GM21423 (cell line): ENCODE measurements around the gene NEDD4L.
A peak's percentile ranks its signal among the peaks of the same experiment; 100 is the strongest.
"Not testable (repeated sequence)": the region's sequence is repeated elsewhere in the genome, so short reads cannot be mapped to it uniquely, and the experiment has no call there.

Experiments
- ATAC-seq: cut with Tn5 transposase; IDR thresholded peaks from one replicate; pipeline ENCODE4 v1.9.1; 2021; ENCODE audit warnings: mild to moderate bottlenecking, moderate library complexity; ENCODE audit not compliant: unreplicated experiment

NEDD4L gene

GRCh38 chr18:58026395-58026794, 17.6 kb upstream of the NEDD4L start:
- no peak for ATAC-seq

GRCh38 chr18:58026857-58027256, 17.2 kb upstream of the NEDD4L start:
- no peak for ATAC-seq

GRCh38 chr18:58027341-58027740, 16.7 kb upstream of the NEDD4L start:
- ATAC-seq = no peak

GRCh38 chr18:58028109-58028784, 15.8 kb upstream of the NEDD4L start:
- ATAC-seq = no peak

GRCh38 chr18:58032233-58032632, 11.8 kb upstream of the NEDD4L start:
- ATAC-seq = no peak

GRCh38 chr18:58033216-58033615, 10.8 kb upstream of the NEDD4L start:
- ATAC-seq = no peak

- no peak for ATAC-seq
These were observed 9.7 kb upstream of the NEDD4L start for GRCh38 chr18:58034370-58034769.

GRCh38 chr18:58037163-58037562, 6.9 kb upstream of the NEDD4L start:
- ATAC-seq = no peak

- no peak for ATAC-seq
These were observed 6.0 kb upstream of the NEDD4L start for GRCh38 chr18:58038063-58038462.

GRCh38 chr18:58041633-58042032, 2.4 kb upstream of the NEDD4L start:
- no peak for ATAC-seq

GRCh38 chr18:58042826-58043490, 1.1 kb upstream of the NEDD4L start:
- ATAC-seq = no peak

GRCh38 chr18:58044370-58045241, 580 bp downstream of the NEDD4L start:
- ATAC-seq = peak; percentile 37

- ATAC-seq = no peak
These were observed 1.4 kb downstream of the NEDD4L start for GRCh38 chr18:58045242-58046092.

- no peak for ATAC-seq
These were observed 2.2 kb downstream of the NEDD4L start for GRCh38 chr18:58046093-58046793.

- no peak for ATAC-seq
These were observed 2.9 kb downstream of the NEDD4L start for GRCh38 chr18:58046794-58047555.

GRCh38 chr18:58047556-58047882, 3.5 kb downstream of the NEDD4L start:
- ATAC-seq = no peak

- ATAC-seq = no peak
These were observed 4.1 kb downstream of the NEDD4L start for GRCh38 chr18:58048081-58048642.

GRCh38 chr18:58049000-58049688, 5.1 kb downstream of the NEDD4L start:
- ATAC-seq = no peak

- not testable (repeated sequence) for ATAC-seq
These were observed 6.9 kb downstream of the NEDD4L start for GRCh38 chr18:58050963-58051362.
